K562 (cell line): ENCODE results near the gene NMNAT1. TPM values are rescaled to one million over a fixed set of nuclear protein-coding genes. Genes with fewer than 3 reads are reported as not detected.

Source experiments
- CAMTA2 ChIP-seq: fragments of 250-450 bp; sonication (Bioruptor Pico); conservative IDR thresholded peaks from 2 replicates; pipeline ENCODE4 v1.5.1; 2022
- CREB1 ChIP-seq, 2 experiments: sonication (generic) in 1 of 2; formaldehyde crosslinking in 1 of 2; IDR thresholded peaks; 2 replicates each; pipeline versions ENCODE4 v1.6.1 to v1.8.0; 2012 to 2022; ENCODE audit warnings: inconsistent platforms in 1 of 2, mild to moderate bottlenecking in 1 of 2, missing genetic modification reagents in 1 of 2, moderate library complexity in 1 of 2
- FOXO4 ChIP-seq: fragments of 450-650 bp; formaldehyde crosslinking; IDR thresholded peaks from 2 replicates; pipeline ENCODE4 v1.4.0; 2020; ENCODE audit warnings: mild to moderate bottlenecking, moderate library complexity
- HMBOX1 ChIP-seq: sonication (generic); IDR thresholded peaks from 2 replicates; pipeline ENCODE4 v1.6.1; 2016
- MYBL2 ChIP-seq, 2 experiments: fragments of 450-650 bp in 1 of 2; sonication (generic) in 1 of 2; formaldehyde crosslinking in 1 of 2; IDR thresholded peaks; 2 replicates each; pipeline versions ENCODE4 v1.6.1 to v1.8.1; 2017 to 2022; ENCODE audit warnings: borderline replicate concordance in 1 of 2, inconsistent platforms in 1 of 2, low read depth in 1 of 2, mild to moderate bottlenecking in 1 of 2, missing genetic modification reagents in 1 of 2, moderate library complexity in 1 of 2
- NCOR1 ChIP-seq: fragments of 450-650 bp; IDR thresholded peaks from 2 replicates; pipeline ENCODE4 v1.6.1; 2016; ENCODE audit warnings: mild to moderate bottlenecking, moderate library complexity
- NR3C1 ChIP-seq: sonication (generic); formaldehyde crosslinking; IDR thresholded peaks from 2 replicates; pipeline ENCODE4 v1.8.1; 2022; ENCODE audit warnings: missing genetic modification reagents
- PREB ChIP-seq: sonication (generic); formaldehyde crosslinking; IDR thresholded peaks from 2 replicates; pipeline ENCODE4 v1.8.1; 2023; ENCODE audit warnings: mild to moderate bottlenecking, missing genetic modification reagents
- PTBP1 ChIP-seq: fragments of 200-400 bp; formaldehyde crosslinking; IDR thresholded peaks from 2 replicates; pipeline ENCODE4 v1.6.1; 2017; ENCODE audit warnings: low read depth, low read length
- SMARCA5 ChIP-seq: fragments of 450-650 bp; IDR thresholded peaks from 2 replicates; pipeline ENCODE4 v1.6.1; 2016
- SRF ChIP-seq, 2 experiments: fragments of 250-450, 450-650 bp in 1 of 2; sonication (Bioruptor Pico) in 1 of 2; sonication (generic) in 1 of 2; formaldehyde crosslinking; IDR thresholded peaks; 2 replicates each; pipeline versions ENCODE4 v1.5.0 to v1.5.1; 2020 to 2022; ENCODE audit warnings: mild to moderate bottlenecking in 1 of 2, missing genetic modification reagents in 1 of 2
- TFAP4 ChIP-seq: sonication (generic); formaldehyde crosslinking; IDR thresholded peaks from 2 replicates; pipeline ENCODE4 v1.8.0; 2022; ENCODE audit warnings: missing genetic modification reagents, mild to moderate bottlenecking, moderate library complexity, borderline replicate concordance
- USF1 ChIP-seq: sonication (generic); formaldehyde crosslinking; IDR thresholded peaks from 2 replicates; pipeline ENCODE4 v1.9.0; 2022; ENCODE audit warnings: mild to moderate bottlenecking, missing genetic modification reagents
- ZBTB43 ChIP-seq: sonication (generic); formaldehyde crosslinking; IDR thresholded peaks from 2 replicates; pipeline ENCODE4 v1.8.0; 2023; ENCODE audit warnings: mild to moderate bottlenecking, missing genetic modification reagents
- ZNF133 ChIP-seq: fragments of 250-450 bp; sonication (Bioruptor Pico); IDR thresholded peaks from 2 replicates; pipeline ENCODE4 v1.4.0; 2020; ENCODE audit warnings: mild to moderate bottlenecking
- ZNF280B ChIP-seq: fragments of 250-450 bp; sonication (Bioruptor Pico); IDR thresholded peaks from 2 replicates; pipeline ENCODE4 v1.5.1; 2021; ENCODE audit warnings: mild to moderate bottlenecking
- ZNF311 ChIP-seq: fragments of 250-450 bp; sonication (Bioruptor Pico); IDR thresholded peaks from 2 replicates; pipeline ENCODE4 v1.4.0; 2020; ENCODE audit warnings: mild to moderate bottlenecking, moderate library complexity
- ZNF586 ChIP-seq: fragments of 450-650 bp; formaldehyde crosslinking; conservative IDR thresholded peaks from 2 replicates; pipeline ENCODE4 v1.4.0; 2020; ENCODE audit warnings: mild to moderate bottlenecking, moderate library complexity
- polyA plus RNA-seq, 8 experiments: library from polyadenylated mRNA; depleted of rRNA in 4 of 8; stranded (reverse) in 5 of 8; unstranded in 3 of 8; fragments of >200 nt; fragmentation: Nextera tagmentation in 2 of 8; fragmentation: Illumina TruSeq in 1 of 8; extraction: Ambion mirVana in 2 of 8; extraction: Trizol in 1 of 8; gene quantifications; 2 replicates each; pipeline versions ENCODE4 v1.2.1 to v1.2.3, GENCODE V29; 2011 to 2014; ENCODE audit warnings: inconsistent platforms in 1 of 8, missing spikeins in 1 of 8
- total RNA-seq, 7 experiments: library from RNA; depleted of rRNA in 6 of 7; stranded (reverse); fragments of >200 nt in 6 of 7; fragmentation: Illumina TruSeq in 2 of 7; extraction: Trizol in 2 of 7; gene quantifications; 2 replicates each; pipeline versions ENCODE4 v1.2.1 to v1.2.3, GENCODE V29; 2011 to 2021; ENCODE audit warnings: low replicate concordance in 1 of 7

The NMNAT1 gene
- total and polyA plus RNA-seq, 9 of the 15 experiments (the other 6 are each of a cell fraction or from before 2014, with no cell fraction given) = 5.1 to 14.6 (median 12.1) TPM

GRCh38 chr1:9929431-9930385 lies 13.6 kb upstream of the NMNAT1 start (continued):
- TF ChIP-seq PTBP1 = no peak
- peak; percentile 90 for TF ChIP-seq TFAP4 (CRISPR knock-in tag)
- TF ChIP-seq ZNF133 (CRISPR knock-in tag) = no peak
- TF ChIP-seq CREB1 (IDR thresholded peaks at IDR 0.05) = peak; percentile 50
- no peak for TF ChIP-seq CREB1 (CRISPR knock-in tag; IDR thresholded peaks at IDR 0.05)
- peak; percentile 21; the same call in 1 of the 2 replicates for TF ChIP-seq NCOR1
- no peak for TF ChIP-seq PREB (CRISPR knock-in tag)
- TF ChIP-seq ZNF586 = no peak
- TF ChIP-seq SMARCA5 = no peak
- TF ChIP-seq ZNF280B (CRISPR knock-in tag) = no peak
- peak; percentile 58 for TF ChIP-seq HMBOX1
- TF ChIP-seq FOXO4 (CRISPR knock-in tag) = no peak
- no peak for TF ChIP-seq MYBL2 (IDR thresholded peaks at IDR 0.05; ENCODE audit: low read depth)
- no peak for TF ChIP-seq MYBL2 (CRISPR knock-in tag; IDR thresholded peaks at IDR 0.05; ENCODE audit: borderline replicate concordance)
- TF ChIP-seq NR3C1 (CRISPR knock-in tag) = no peak
- TF ChIP-seq USF1 = no peak
- no peak for TF ChIP-seq SRF (CRISPR knock-in tag; IDR thresholded peaks at IDR 0.05)
- no peak for TF ChIP-seq CAMTA2 (CRISPR knock-in tag)
- no peak; the same call in none of the 2 replicates for TF ChIP-seq ZNF311 (CRISPR knock-in tag)
- no peak for TF ChIP-seq ZBTB43 (CRISPR knock-in tag)
